WTC11 (cell line): ENCODE results near the gene JADE1. TPM values are rescaled to one million over a fixed set of nuclear protein-coding genes. Genes with fewer than 3 reads are reported as not detected.

ENCODE experiments used
- ATAC-seq: fragments of 200-7000 bp; cut with Tn5 transposase; 2 replicates; pipeline ENCODE4 v1.10.0; 2021; ENCODE audit warnings: mild to moderate bottlenecking, moderate library complexity
- CTCF ChIA-PET: fragments of 300-600 bp; sonication (Branson Sonifier 250); formaldehyde crosslinking; loops from one replicate; lab custom pipeline; 2021; ENCODE audit warnings: antibody characterized with exemption; lab: Charles Lee
- POLR2A ChIA-PET: fragments of 350-600 bp; sonication (Branson Sonifier 250); formaldehyde crosslinking; loops from one replicate; lab custom pipeline; 2021; ENCODE audit warnings: antibody characterized with exemption; lab: Charles Lee
- DNase-seq: peaks from one replicate; pipeline ENCODE4 v3.0.0; 2021; ENCODE audit warnings: low spot score
- H3K27ac Mint-ChIP-seq: 2 replicates; pipeline ENCODE4 v1.8.0; 2021; ENCODE audit warnings: mixed read lengths
- H3K27me3 Mint-ChIP-seq: 2 replicates; pipeline ENCODE4 v1.8.0; 2021; ENCODE audit warnings: low read depth, mild to moderate bottlenecking, moderate library complexity, mixed read lengths
- H3K36me3 Mint-ChIP-seq: 2 replicates; pipeline ENCODE4 v1.8.0; 2021; ENCODE audit warnings: mixed read lengths
- H3K4me1 Mint-ChIP-seq: 2 replicates; pipeline ENCODE4 v1.8.0; 2022; ENCODE audit warnings: mixed read lengths
- H3K4me3 Mint-ChIP-seq: 2 replicates; pipeline ENCODE4 v1.8.0; 2021; ENCODE audit warnings: mild to moderate bottlenecking, moderate library complexity, mixed read lengths
- H3K9me3 Mint-ChIP-seq: 2 replicates; pipeline ENCODE4 v1.8.0; 2021; ENCODE audit warnings: mixed read lengths
- AR ChIP-seq: fragments of 250-450 bp; sonication (Bioruptor Pico); IDR thresholded peaks from 2 replicates; pipeline ENCODE4 v1.9.0; 2021; ENCODE audit warnings: mild to moderate bottlenecking
- ATF1 ChIP-seq: sonication (generic); formaldehyde crosslinking; IDR thresholded peaks from 2 replicates; pipeline ENCODE4 v1.8.1; 2023; ENCODE audit warnings: mild to moderate bottlenecking, moderate library complexity, missing genetic modification reagents
- ATF6 ChIP-seq: sonication (generic); formaldehyde crosslinking; IDR thresholded peaks from 2 replicates; pipeline ENCODE4 v1.8.1; 2023; ENCODE audit warnings: mild to moderate bottlenecking, missing genetic modification reagents
- E2F4 ChIP-seq: sonication (generic); formaldehyde crosslinking; IDR thresholded peaks from 2 replicates; pipeline ENCODE4 v1.8.1; 2022; ENCODE audit warnings: low read depth, mild to moderate bottlenecking, moderate library complexity, missing genetic modification reagents, borderline replicate concordance
- HMGA2 ChIP-seq: fragments of 250-450 bp; sonication (Bioruptor Pico); IDR thresholded peaks from 2 replicates; pipeline ENCODE4 v1.4.0; 2021; ENCODE audit warnings: mild to moderate bottlenecking, moderate library complexity
- MYBL2 ChIP-seq: sonication (generic); formaldehyde crosslinking; IDR thresholded peaks from 2 replicates; pipeline ENCODE4 v1.8.1; 2023; ENCODE audit warnings: mild to moderate bottlenecking, moderate library complexity, missing genetic modification reagents
- PRDM15 ChIP-seq: sonication (generic); formaldehyde crosslinking; IDR thresholded peaks from 2 replicates; pipeline ENCODE4 v1.8.0; 2022; ENCODE audit warnings: missing genetic modification reagents
- SMAD4 ChIP-seq: sonication (generic); formaldehyde crosslinking; IDR thresholded peaks from 2 replicates; pipeline ENCODE4 v1.8.0; 2022; ENCODE audit warnings: mild to moderate bottlenecking, missing genetic modification reagents
- TCF7 ChIP-seq: sonication (generic); formaldehyde crosslinking; IDR thresholded peaks from 2 replicates; pipeline ENCODE4 v1.8.0; 2022; ENCODE audit warnings: mild to moderate bottlenecking, low read depth, missing genetic modification reagents, moderate library complexity
- ZNF263 ChIP-seq: sonication (generic); formaldehyde crosslinking; IDR thresholded peaks from 2 replicates; pipeline ENCODE4 v1.8.1; 2022; ENCODE audit warnings: low read depth, mild to moderate bottlenecking, moderate library complexity, missing genetic modification reagents
- ZNF425 ChIP-seq: fragments of 250-450 bp; sonication (Bioruptor Pico); conservative IDR thresholded peaks from 2 replicates; pipeline ENCODE4 v1.9.0; 2021; ENCODE audit warnings: mild to moderate bottlenecking
- total RNA-seq: library from RNA; stranded (reverse); gene quantifications from 3 replicates; pipeline ENCODE4 v1.2.3, GENCODE V29; 2021

The JADE1 gene
- total RNA-seq, 1 experiment from 2014 or later: 132 TPM

GRCh38 chr4:128832243-128832625 is 22.7 kb downstream of the JADE1 start:
- POLR2A ChIA-PET: interaction anchor here (0.5 kb wide), 1 partner anchor 26 kb away, joined by 3 read pairs; no protein-coding TSS in a partner anchor
- DNase-seq: no peak
- ATAC-seq: no peak
- no peaks in the 10 kb centered on the region for H3K9me3 Mint-ChIP-seq
- H3K36me3 Mint-ChIP-seq: peaks cover 55% of the 10 kb centered on the region
- TF ChIP-seq E2F4 (CRISPR knock-in tag) (no peak), ZNF425 (CRISPR knock-in tag) (0 out of 2 replicates have a peak, but pooled peaks have one; percentile 13)
- TF ChIP-seq, all 79 proteins: peak for 1
- CTCF ChIA-PET: interaction anchor here (0.9 kb wide), 1 partner anchor 257 kb away, joined by 3 read pairs; no protein-coding TSS in a partner anchor
- H3K27ac Mint-ChIP-seq: peak overlapping the region; percentile 75
- no peak overlapping the region for H3K4me3 Mint-ChIP-seq
- no peaks in the 10 kb centered on the region for H3K27me3 Mint-ChIP-seq
- peaks cover 88% of the 10 kb centered on the region for H3K4me1 Mint-ChIP-seq

GRCh38 chr4:128835498-128836222 is 26.2 kb downstream of the JADE1 start:
- POLR2A ChIA-PET: no interaction called here
- Mint-ChIP-seq H3K36me3 (peaks cover 64% of the 10 kb centered on the region), H3K4me1 (peaks cover 85% of the 10 kb centered on the region), H3K9me3 (no peaks in the 10 kb centered on the region), H3K27ac (no peak overlapping the region; the same call in 1 of the 2 replicates)
- DNase-seq: no peak
- TF ChIP-seq MYBL2 (CRISPR knock-in tag) (no peak), SMAD4 (CRISPR knock-in tag) (no peak), PRDM15 (CRISPR knock-in tag) (no peak), ATF1 (CRISPR knock-in tag) (no peak), HMGA2 (no peak), AR (CRISPR knock-in tag) (no peak), ZNF263 (CRISPR knock-in tag) (no peak), TCF7 (CRISPR knock-in tag) (no peak), ATF6 (no peak)
- TF ChIP-seq, all 79 proteins: peak for 0
- peak; percentile 8; the same call in 1 of the 2 replicates for ATAC-seq
- Mint-ChIP-seq H3K4me3 (no peak overlapping the region), H3K27me3 (no peaks in the 10 kb centered on the region)
- CTCF ChIA-PET: no interaction called here
